Femur (tissue), 1 donor: Measurements from ENCODE around the gene MRPL27.
"Not testable (repeated sequence)": the region's sequence is repeated elsewhere in the genome, so short reads cannot be mapped to it uniquely, and the experiment has no call there.

Source experiments
- DNase-seq: peaks from one replicate; pipeline ENCODE4 v3.0.0-alpha.2; 2017

The MRPL27 gene

GRCh38 chr17:50344731-50345365 is 28.1 kb downstream of the MRPL27 start:
- DNase-seq = no peak

GRCh38 chr17:50339381-50339780 is 33.6 kb downstream of the MRPL27 start:
- DNase-seq = no peak

GRCh38 chr17:50338645-50339044 is 34.3 kb downstream of the MRPL27 start:
- no peak for DNase-seq

- DNase-seq = no peak
Measured at GRCh38 chr17:50337956-50338355, 35.0 kb downstream of the MRPL27 start.

- DNase-seq = not testable (repeated sequence)
Measured at GRCh38 chr17:50333291-50334057, 39.5 kb downstream of the MRPL27 start.

- DNase-seq = no peak
Measured at GRCh38 chr17:50332196-50332595, 40.8 kb downstream of the MRPL27 start.

- DNase-seq = no peak
Measured at GRCh38 chr17:50331085-50331791, 41.7 kb downstream of the MRPL27 start.

GRCh38 chr17:50330151-50330775 is 42.7 kb downstream of the MRPL27 start:
- DNase-seq = no peak

GRCh38 chr17:50329716-50330115 is 43.3 kb downstream of the MRPL27 start:
- DNase-seq = no peak

- DNase-seq = peak; percentile 50
Measured at GRCh38 chr17:50328363-50329325, 44.3 kb downstream of the MRPL27 start.

- DNase-seq = no peak
Measured at GRCh38 chr17:50326831-50327364, 46.1 kb downstream of the MRPL27 start.

GRCh38 chr17:50325906-50326305 is 47.1 kb downstream of the MRPL27 start:
- DNase-seq = no peak

- DNase-seq = no peak
Measured at GRCh38 chr17:50323060-50323459, 49.9 kb downstream of the MRPL27 start.

GRCh38 chr17:50322271-50322670 is 50.7 kb downstream of the MRPL27 start:
- DNase-seq = no peak

GRCh38 chr17:50319306-50320004 is 53.5 kb downstream of the MRPL27 start:
- DNase-seq = no peak

- DNase-seq = no peak
Measured at GRCh38 chr17:50318501-50319285, 54.3 kb downstream of the MRPL27 start.
